Ramos (cell line): ENCODE measurements around the gene TDRD3.

Experiments used
- in situ Hi-C: fragments of 300-500 bp; cut with MboI; formaldehyde crosslinking; loops from one replicate; pipeline ENCODE4 v1.14.3; 2022; ENCODE audit warnings: low sequenced_read_pairs; ENCODE audit not compliant: unreplicated experiment

The TDRD3 gene

GRCh38 chr13:60620611-60621395 is 223.8 kb downstream of the TDRD3 start:
- in situ Hi-C loops: no loop called here

DNA sequence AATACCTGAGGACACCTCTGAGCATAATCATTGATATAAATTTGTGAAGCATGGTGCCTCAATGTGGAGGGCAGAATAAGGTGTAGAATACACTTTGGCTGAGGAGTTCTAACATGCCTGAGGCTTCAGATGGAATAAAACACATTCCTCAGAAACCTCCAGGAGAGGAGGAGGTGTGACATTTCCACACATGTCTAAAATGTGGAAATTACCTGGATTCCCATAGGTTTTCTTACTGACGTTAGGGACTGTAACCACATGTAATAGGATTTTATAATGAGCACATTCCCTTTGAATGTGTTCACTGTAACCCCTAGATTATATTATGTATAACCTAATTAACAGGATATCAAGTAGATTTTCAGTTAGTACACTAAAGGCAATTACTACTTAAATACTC is 226.1 kb downstream of the TDRD3 start:
- in situ Hi-C loops: no loop called here
